ENCODE results near the gene FOXS1. TPM values are rescaled to one million over a fixed set of nuclear protein-coding genes. Genes with fewer than 3 reads are reported as not detected.
A peak's percentile ranks its signal among the peaks of the same experiment; 100 is the strongest.

The FOXS1 gene
- total RNA-seq, 2 experiments from 2014 or later, result not detected

GRCh38 chr20:31869673-31869941 is 24.2 kb upstream of the FOXS1 start:
- Mint-ChIP-seq H3K27ac (no peak overlapping the region), H3K36me3 (ENCODE audit: low read depth) (no peaks in the 10 kb centered on the region), H3K4me3 (peak overlapping the region; percentile 69), H3K27me3 (ENCODE audit: low read depth) (peaks cover 31% of the 10 kb centered on the region), H3K4me1 (ENCODE audit: low read depth) (peaks cover 12% of the 10 kb centered on the region), H3K9me3 (no peaks in the 10 kb centered on the region)
- intact Hi-C loops (cut with micrococcal nuclease), result no loop called here
- DNase-seq, result no peak
- CTCF ChIA-PET, result no interaction called here

- Mint-ChIP-seq H3K36me3 (ENCODE audit: low read depth) (no peaks in the 10 kb centered on the region), H3K9me3 (no peaks in the 10 kb centered on the region), H3K27me3 (ENCODE audit: low read depth) (peaks cover 31% of the 10 kb centered on the region), H3K27ac (no peak overlapping the region), H3K4me3 (peak overlapping the region; percentile 69), H3K4me1 (ENCODE audit: low read depth) (peaks cover 12% of the 10 kb centered on the region)
- CTCF ChIA-PET, result interaction anchor here (0.6 kb wide), 1 partner anchor 602 kb away, joined by 5 read pairs; no protein-coding TSS in a partner anchor
- intact Hi-C loops (cut with micrococcal nuclease), result no loop called here
- DNase-seq, result no peak
Observed at GRCh38 chr20:31868853-31869672, 23.7 kb upstream of the FOXS1 start.

- peaks cover 14% of the 10 kb centered on the region for H3K4me1 Mint-ChIP-seq (ENCODE audit: low read depth)
- H3K9me3 Mint-ChIP-seq, result no peaks in the 10 kb centered on the region
- no peaks in the 10 kb centered on the region for H3K36me3 Mint-ChIP-seq (ENCODE audit: low read depth)
- no peak for DNase-seq
- no peak overlapping the region for H3K4me3 Mint-ChIP-seq
- H3K27me3 Mint-ChIP-seq (ENCODE audit: low read depth), result peaks cover 27% of the 10 kb centered on the region
- H3K27ac Mint-ChIP-seq, result no peak overlapping the region
- intact Hi-C loops (cut with micrococcal nuclease), result no loop called here
- CTCF ChIA-PET, result interaction anchor here (0.6 kb wide), 1 partner anchor 97 kb away, joined by 3 read pairs; no protein-coding TSS in a partner anchor
Observed at GRCh38 chr20:31866221-31866620, 20.8 kb upstream of the FOXS1 start.

GRCh38 chr20:31864521-31865400 is 19.4 kb upstream of the FOXS1 start:
- CTCF ChIA-PET, result interaction anchor here (1.0 to 1.3 kb wide), 4 partner anchors 12 to 87 kb away, joined by 3 to 6 read pairs (median 4); partner anchors contain the start of gene PDRG1
- intact Hi-C loops (cut with micrococcal nuclease), result no loop called here
- peaks cover 11% of the 10 kb centered on the region for H3K4me1 Mint-ChIP-seq (ENCODE audit: low read depth)
- H3K36me3 Mint-ChIP-seq (ENCODE audit: low read depth), result no peaks in the 10 kb centered on the region
- no peak overlapping the region for H3K4me3 Mint-ChIP-seq
- no peak overlapping the region for H3K27ac Mint-ChIP-seq
- DNase-seq, result no peak
- H3K27me3 Mint-ChIP-seq (ENCODE audit: low read depth), result peaks cover 27% of the 10 kb centered on the region
- no peaks in the 10 kb centered on the region for H3K9me3 Mint-ChIP-seq

- peaks cover 25% of the 10 kb centered on the region for H3K27me3 Mint-ChIP-seq (ENCODE audit: low read depth)
- no peaks in the 10 kb centered on the region for H3K36me3 Mint-ChIP-seq (ENCODE audit: low read depth)
- intact Hi-C loops (cut with micrococcal nuclease), result no loop called here
- peaks cover 7% of the 10 kb centered on the region for H3K4me1 Mint-ChIP-seq (ENCODE audit: low read depth)
- H3K27ac Mint-ChIP-seq, result no peak overlapping the region
- no peaks in the 10 kb centered on the region for H3K9me3 Mint-ChIP-seq
- no peak for DNase-seq
- H3K4me3 Mint-ChIP-seq, result no peak overlapping the region
- CTCF ChIA-PET, result interaction anchor here (0.6 to 1.3 kb wide), 6 partner anchors 11 to 88 kb away, joined by 3 to 5 read pairs (median 4); partner anchors contain the start of gene PDRG1
Observed at GRCh38 chr20:31863296-31864085, 18.1 kb upstream of the FOXS1 start.

- Mint-ChIP-seq H3K9me3 (no peaks in the 10 kb centered on the region), H3K27me3 (ENCODE audit: low read depth) (peaks cover 32% of the 10 kb centered on the region), H3K27ac (no peak overlapping the region), H3K4me1 (ENCODE audit: low read depth) (peaks cover 7% of the 10 kb centered on the region), H3K36me3 (ENCODE audit: low read depth) (no peaks in the 10 kb centered on the region), H3K4me3 (no peak overlapping the region)
- intact Hi-C loops (cut with micrococcal nuclease), result no loop called here
- no peak for DNase-seq
- CTCF ChIA-PET, result interaction anchor here (0.9 to 2.0 kb wide), 3 partner anchors 10 to 12 kb away, joined by 3 to 6 read pairs (median 5); no protein-coding TSS in a partner anchor
Observed at GRCh38 chr20:31862506-31862905, 17.1 kb upstream of the FOXS1 start.

- peak overlapping the region; percentile 40 for H3K4me3 Mint-ChIP-seq
- intact Hi-C loops (cut with micrococcal nuclease), result no loop called here
- CTCF ChIA-PET, result interaction anchor here (0.5 to 2.0 kb wide), 2 partner anchors 10 to 334 kb away, joined by 4 to 6 read pairs; no protein-coding TSS in a partner anchor
- peaks cover 7% of the 10 kb centered on the region for H3K4me1 Mint-ChIP-seq (ENCODE audit: low read depth)
- no peaks in the 10 kb centered on the region for H3K36me3 Mint-ChIP-seq (ENCODE audit: low read depth)
- H3K9me3 Mint-ChIP-seq, result no peaks in the 10 kb centered on the region
- H3K27me3 Mint-ChIP-seq (ENCODE audit: low read depth), result peaks cover 36% of the 10 kb centered on the region
- no peak overlapping the region for H3K27ac Mint-ChIP-seq
- no peak for DNase-seq
Observed at GRCh38 chr20:31862157-31862470, 16.7 kb upstream of the FOXS1 start.

GRCh38 chr20:31861385-31862156 is 16.2 kb upstream of the FOXS1 start:
- Mint-ChIP-seq H3K4me1 (ENCODE audit: low read depth) (peaks cover 7% of the 10 kb centered on the region), H3K36me3 (ENCODE audit: low read depth) (no peaks in the 10 kb centered on the region), H3K9me3 (no peaks in the 10 kb centered on the region), H3K4me3 (peak overlapping the region; percentile 40), H3K27me3 (ENCODE audit: low read depth) (peaks cover 36% of the 10 kb centered on the region), H3K27ac (no peak overlapping the region)
- CTCF ChIA-PET, result interaction anchor here (0.5 to 2.0 kb wide), 2 partner anchors 9 to 334 kb away, joined by 4 to 6 read pairs; no protein-coding TSS in a partner anchor
- intact Hi-C loops (cut with micrococcal nuclease), result no loop called here
- peak; percentile 58 for DNase-seq

GRCh38 chr20:31861135-31861384 is 15.7 kb upstream of the FOXS1 start:
- no peaks in the 10 kb centered on the region for H3K9me3 Mint-ChIP-seq

GRCh38 chr20:31860390-31861134 is 15.2 kb upstream of the FOXS1 start:
- H3K4me1 Mint-ChIP-seq (ENCODE audit: low read depth), result peaks cover 7% of the 10 kb centered on the region
- H3K4me3 Mint-ChIP-seq, result peak overlapping the region; percentile 7
- no peaks in the 10 kb centered on the region for H3K36me3 Mint-ChIP-seq (ENCODE audit: low read depth)
- H3K9me3 Mint-ChIP-seq, result no peaks in the 10 kb centered on the region
- H3K27ac Mint-ChIP-seq, result no peak overlapping the region
- no peak for DNase-seq
- CTCF ChIA-PET, result interaction anchor here (0.5 to 2.0 kb wide), 6 partner anchors 8 to 91 kb away, joined by 3 to 11 read pairs (median 4); partner anchors contain the start of gene PDRG1
- peaks cover 36% of the 10 kb centered on the region for H3K27me3 Mint-ChIP-seq (ENCODE audit: low read depth)
- intact Hi-C loops (cut with micrococcal nuclease), result no loop called here

More at GRCh38 chr20:31861135-31861384, 15.7 kb upstream of the FOXS1 start:
- CTCF ChIA-PET, result interaction anchor here (2.0 kb wide), 1 partner anchor 9 kb away, joined by 6 read pairs; no protein-coding TSS in a partner anchor
- H3K4me1 Mint-ChIP-seq (ENCODE audit: low read depth), result peaks cover 7% of the 10 kb centered on the region
- no peak overlapping the region for H3K4me3 Mint-ChIP-seq
- intact Hi-C loops (cut with micrococcal nuclease), result no loop called here
- H3K36me3 Mint-ChIP-seq (ENCODE audit: low read depth), result no peaks in the 10 kb centered on the region
- DNase-seq, result no peak
- H3K27me3 Mint-ChIP-seq (ENCODE audit: low read depth), result peaks cover 36% of the 10 kb centered on the region
- H3K27ac Mint-ChIP-seq, result no peak overlapping the region

- Mint-ChIP-seq H3K9me3 (no peaks in the 10 kb centered on the region), H3K27me3 (ENCODE audit: low read depth) (peaks cover 36% of the 10 kb centered on the region), H3K4me3 (no peak overlapping the region), H3K4me1 (ENCODE audit: low read depth) (peaks cover 7% of the 10 kb centered on the region), H3K36me3 (ENCODE audit: low read depth) (no peaks in the 10 kb centered on the region), H3K27ac (no peak overlapping the region)
- no peak for DNase-seq
- intact Hi-C loops (cut with micrococcal nuclease), result no loop called here
- CTCF ChIA-PET, result interaction anchor here (0.5 to 1.4 kb wide), 7 partner anchors 8 to 171 kb away, joined by 3 to 11 read pairs (median 3); partner anchors contain the start of gene PDRG1
Observed at GRCh38 chr20:31859998-31860380, 14.6 kb upstream of the FOXS1 start.

All from activated naive CD4-positive, alpha-beta T cell treated with anti-CD3 and anti-CD28 coated beads for 36 hours (primary cell).